HG02798 (cell line): ENCODE data around the gene NEUROG3.

Source experiments
- ATAC-seq: cut with Tn5 transposase; IDR thresholded peaks from one replicate; pipeline ENCODE4 v1.9.1; 2021; ENCODE audit warnings: mild to moderate bottlenecking; ENCODE audit not compliant: unreplicated experiment, poor library complexity

Gene NEUROG3

DNA sequence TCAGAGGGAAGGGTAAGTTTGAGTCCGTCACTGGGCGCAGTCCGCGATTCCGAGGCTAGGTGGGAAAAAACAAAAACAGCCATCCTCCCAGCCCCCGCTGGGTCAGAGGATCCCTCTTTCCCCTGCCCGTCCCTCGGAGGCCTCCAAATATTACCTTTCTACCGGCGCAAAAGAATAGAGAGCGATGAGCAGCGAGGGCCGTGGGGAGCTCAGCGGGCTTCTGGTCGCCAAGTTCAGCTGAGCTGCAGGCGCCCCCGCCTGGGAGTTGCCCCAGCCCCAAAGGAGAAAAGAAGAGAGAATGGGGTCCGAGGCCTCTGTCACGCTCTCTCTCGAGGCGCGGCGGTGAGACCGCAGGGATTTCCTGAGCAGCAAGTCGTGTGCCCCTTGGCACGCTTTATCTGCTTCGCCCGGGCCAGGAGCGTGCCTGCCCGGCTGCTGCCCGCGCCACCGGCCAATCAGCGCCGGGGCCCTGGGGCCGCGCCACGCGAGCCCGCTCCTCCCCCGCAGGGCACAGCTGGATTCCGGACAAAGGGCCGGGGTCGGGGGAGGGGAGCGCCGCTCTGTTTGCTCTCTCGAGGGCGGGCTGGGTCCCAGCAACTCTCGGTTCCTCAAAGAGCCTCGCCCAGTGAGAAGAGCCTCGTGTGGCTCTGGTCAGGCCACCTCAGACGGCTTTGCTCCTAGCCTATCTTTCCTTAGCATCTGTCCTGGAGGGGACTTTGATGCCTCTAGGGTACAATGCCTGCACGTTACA, at the start of gene NEUROG3:
TSS of gene NEUROG3 (minus strand) at position 367 of the 751 bp plus-strand sequence. CDS start 379 bp downstream, outside the sequence.
- ATAC-seq = peak; percentile 53

- ATAC-seq = no peak
Observed at GRCh38 chr10:69620625-69621024, 47.4 kb upstream of the NEUROG3 start.

DNA sequence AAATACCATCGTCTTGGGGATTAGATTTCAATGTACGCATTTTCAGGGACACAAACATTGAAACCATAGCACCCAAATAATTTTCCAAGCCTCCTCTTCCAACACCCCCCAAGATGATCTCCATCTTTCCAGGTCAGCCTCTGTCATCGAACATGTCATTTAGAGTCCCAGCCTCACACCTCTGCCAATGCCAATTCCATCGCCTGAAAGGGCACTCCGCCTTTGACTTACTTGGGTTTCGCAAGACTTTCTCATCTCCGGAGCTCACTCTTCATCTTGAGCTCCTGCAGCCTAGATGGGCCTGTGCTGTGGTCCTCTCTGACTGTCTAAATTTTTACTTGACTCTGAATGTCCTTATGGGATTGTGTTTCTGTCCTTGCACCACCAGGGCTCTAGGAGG, 46.4 kb upstream of the NEUROG3 start:
- ATAC-seq = no peak

DNA sequence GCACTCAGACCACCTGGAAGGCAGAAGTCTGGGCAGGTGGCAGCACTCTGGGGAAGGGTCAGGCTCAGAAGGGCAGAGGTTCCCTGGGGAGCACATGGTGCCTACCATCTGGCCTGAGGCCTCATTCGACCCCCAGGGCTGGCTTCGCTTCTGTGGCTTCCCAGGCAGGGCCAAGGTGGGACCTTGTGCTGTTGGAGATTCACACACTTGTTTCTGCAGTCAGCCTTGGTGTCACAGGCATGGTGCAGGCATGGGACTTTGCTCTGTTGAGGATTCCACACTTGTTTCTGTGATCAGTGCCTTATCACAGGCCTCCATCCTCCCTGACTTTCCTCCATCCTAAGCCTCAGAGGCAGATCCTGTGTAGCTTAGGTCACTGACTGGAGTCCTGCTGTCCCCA, 45.5 kb upstream of the NEUROG3 start:
- ATAC-seq = no peak

DNA sequence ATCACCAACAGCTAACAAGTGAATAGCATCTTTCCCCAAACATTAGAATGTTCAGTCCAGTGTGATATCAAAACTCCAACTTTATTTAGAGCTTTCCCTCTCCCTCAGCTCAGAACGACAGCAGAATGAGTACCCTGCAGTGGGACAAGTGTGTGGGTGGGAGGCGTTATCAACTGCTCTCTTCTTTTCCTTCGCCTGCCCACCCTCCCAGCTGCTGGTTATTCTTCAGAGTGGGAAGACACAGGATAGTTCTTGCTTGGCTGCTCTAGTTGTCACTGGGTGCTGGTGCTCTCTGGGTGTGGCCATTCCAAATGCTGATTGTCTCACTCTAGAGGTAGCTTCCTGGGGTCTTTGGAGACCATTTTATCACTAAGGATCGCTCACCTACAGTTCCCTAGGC, 43.1 kb upstream of the NEUROG3 start:
- no peak for ATAC-seq

DNA sequence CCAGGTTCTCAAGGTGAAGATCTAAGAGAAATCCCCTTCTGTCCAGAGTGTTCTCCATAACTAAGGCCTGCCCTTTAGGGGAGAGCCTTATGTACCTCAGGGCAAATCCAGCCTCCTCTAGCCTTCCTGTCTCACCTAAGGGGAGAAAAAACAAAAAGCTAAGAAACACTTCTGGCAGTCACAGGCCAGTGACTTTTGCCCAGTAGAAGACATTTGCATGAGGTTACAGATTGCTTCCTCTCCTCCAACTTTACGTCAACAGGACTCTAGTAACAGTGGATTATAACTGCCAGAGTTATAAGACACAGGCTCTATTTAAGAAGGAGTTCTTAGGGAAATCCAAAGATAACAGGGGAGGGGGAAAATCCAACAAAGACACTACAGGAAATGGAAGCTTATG, 40.9 kb upstream of the NEUROG3 start:
- no peak for ATAC-seq

DNA sequence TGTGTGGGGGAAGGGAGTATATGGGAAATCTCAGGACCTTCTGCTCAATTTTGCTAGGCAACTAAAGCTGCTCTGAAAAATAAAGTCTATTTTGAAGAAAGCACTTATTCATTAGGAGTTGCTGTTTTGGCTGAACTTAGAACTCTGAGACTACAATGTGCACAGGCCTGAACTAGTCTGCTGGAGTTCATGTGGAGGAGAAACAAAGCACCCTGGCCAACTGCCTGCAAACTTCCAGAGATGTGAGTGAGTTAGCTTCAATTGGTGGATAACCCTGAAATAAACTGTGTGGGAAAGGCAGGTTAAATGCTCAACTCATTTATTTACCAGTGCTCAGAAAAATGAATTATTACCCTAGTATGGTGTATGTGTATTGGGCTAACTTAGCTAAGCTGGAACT, 39.5 kb upstream of the NEUROG3 start:
- ATAC-seq = no peak

DNA sequence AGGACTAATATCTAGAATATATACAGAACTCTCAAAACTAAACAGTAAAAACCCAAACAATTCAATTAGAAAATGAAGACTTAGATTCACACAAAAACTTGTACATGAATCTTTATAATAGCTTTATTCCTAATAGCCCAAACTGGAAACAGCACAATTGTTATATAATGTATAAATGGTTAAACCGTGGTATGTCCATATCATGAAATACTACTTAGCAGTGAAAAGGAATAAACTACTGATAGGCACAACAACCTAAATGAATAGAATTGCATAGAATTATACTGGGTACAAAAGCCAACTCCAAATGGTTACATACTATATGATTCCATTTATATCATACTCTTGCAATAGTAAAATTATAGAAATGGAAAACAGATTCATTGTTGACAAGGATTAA, 35.9 kb upstream of the NEUROG3 start:
- no peak for ATAC-seq

GRCh38 chr10:69600761-69601330, 27.6 kb upstream of the NEUROG3 start:
- ATAC-seq = no peak

GRCh38 chr10:69588358-69588757, 15.1 kb upstream of the NEUROG3 start:
- no peak for ATAC-seq

- ATAC-seq = no peak
Observed at GRCh38 chr10:69584624-69585023, 11.4 kb upstream of the NEUROG3 start.

GRCh38 chr10:69583106-69583505, 9.9 kb upstream of the NEUROG3 start:
- ATAC-seq = no peak

DNA sequence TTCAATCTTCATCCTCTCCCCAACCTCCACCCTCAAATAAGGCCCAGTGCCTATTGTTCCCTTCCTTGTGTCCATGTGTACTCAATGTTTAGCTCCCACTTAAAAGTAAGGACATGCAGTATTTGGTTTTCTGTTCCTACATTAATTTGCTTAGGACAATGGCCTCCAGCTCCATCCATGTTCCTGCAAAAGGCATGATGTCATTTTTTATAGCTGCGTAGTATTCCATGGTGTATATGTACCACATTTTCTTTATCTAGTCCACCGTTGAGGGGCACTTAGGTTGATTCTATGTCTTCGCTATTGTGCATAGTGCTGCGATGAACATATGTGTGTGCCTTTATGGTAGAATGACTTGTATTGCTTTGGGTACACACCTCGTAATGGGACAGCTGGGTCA, 7.2 kb upstream of the NEUROG3 start:
- ATAC-seq = no peak

DNA sequence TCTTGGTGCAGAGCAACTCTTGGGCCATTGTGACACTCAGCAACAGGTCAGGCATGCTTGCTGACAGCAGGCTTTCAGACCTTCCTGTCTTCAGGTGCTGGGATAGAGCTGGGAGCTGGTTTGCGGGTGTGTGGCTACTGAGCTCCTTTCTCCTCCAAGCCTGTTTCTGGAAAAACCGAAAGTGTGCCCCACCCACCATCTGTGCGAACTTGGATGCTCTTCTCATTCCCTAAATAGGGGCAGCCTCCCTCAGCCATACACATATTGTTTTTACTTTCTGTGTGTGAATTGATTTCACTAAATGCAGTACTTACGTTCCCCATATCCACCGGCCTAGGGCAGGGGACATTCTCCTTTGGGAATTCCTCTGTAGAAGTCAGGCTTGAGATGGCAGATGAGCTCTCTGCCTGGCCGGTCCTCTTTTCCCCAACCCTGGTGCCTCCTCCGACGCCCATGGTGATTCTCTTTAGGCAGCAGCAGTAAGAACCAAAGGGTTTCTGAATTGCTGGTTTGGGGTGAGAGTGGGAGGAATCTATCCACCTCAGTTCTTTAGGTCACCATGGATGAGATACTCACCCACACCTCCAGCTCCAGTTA, 6.3 kb upstream of the NEUROG3 start:
- no peak for ATAC-seq

DNA sequence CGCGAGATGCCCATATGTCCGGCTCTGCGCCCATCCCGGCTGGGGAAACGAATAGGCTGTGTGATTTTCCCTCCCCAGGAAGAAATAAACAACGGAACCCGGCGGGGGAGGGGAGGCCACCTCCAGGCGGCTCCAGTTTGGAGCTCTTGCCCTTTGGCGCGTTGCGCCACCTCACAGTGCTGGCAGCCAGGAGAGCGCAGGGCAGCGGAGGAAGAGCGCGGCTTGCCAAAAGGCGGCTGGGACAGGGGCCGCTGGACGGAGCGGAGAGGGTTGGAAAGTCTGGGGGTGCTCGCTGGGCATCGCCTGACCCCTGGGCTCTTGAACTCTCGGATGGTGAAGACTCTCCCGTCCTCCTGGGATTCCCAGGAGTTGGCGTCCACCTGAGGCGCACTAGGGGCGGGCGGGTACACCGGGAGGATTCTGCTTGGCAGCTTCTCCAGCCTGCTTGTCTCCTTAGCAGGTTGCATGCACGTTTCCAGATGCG, 5.3 kb upstream of the NEUROG3 start:
- ATAC-seq = no peak

DNA sequence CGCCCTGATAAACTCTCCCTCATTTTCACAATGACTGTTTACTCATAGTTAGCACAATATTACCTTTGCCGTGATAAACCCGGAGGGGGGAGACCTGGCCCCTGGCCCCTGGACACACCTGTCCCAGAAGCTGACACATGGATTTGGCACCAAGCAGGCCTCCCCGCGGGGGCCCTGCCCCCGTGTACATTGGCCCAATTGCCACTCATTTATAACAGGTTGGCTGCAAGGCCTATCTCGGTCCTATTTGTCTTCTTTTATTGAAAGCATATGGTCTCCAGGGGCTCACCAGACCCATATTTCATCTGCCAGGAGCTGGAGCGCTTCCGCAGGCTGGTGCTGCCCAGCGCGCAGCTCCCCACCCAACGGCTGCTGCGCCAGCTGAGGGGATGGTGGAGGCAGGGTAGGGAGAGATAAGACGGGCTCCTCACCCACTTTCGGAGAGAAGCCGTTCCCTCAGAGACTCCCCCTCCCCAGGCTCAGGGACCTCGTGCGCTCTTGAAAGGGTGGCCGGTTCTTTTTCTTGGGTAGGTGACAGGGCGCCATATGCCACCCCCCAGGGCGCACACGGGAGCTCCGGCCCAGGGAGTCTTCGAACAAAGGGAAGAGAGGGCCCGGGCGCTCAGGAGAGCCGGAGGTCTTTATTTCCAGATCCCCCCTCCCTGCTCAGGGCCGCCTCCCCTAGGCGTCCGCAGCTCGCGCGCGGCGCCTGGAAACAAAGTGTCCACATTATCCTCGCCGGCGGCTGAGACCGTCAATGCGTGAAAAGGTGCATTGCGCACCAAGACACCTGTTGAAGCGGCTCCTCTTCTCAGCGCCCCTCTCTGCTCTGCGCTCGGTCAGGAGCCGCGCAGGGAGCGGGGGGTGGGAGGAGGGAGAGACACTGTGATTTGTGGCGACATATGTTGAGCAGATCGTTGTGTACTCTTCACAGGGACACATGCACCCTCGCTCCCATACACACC, 4.3 kb upstream of the NEUROG3 start:
- no peak for ATAC-seq

GRCh38 chr10:69576334-69577011, 3.3 kb upstream of the NEUROG3 start:
- ATAC-seq = no peak

DNA sequence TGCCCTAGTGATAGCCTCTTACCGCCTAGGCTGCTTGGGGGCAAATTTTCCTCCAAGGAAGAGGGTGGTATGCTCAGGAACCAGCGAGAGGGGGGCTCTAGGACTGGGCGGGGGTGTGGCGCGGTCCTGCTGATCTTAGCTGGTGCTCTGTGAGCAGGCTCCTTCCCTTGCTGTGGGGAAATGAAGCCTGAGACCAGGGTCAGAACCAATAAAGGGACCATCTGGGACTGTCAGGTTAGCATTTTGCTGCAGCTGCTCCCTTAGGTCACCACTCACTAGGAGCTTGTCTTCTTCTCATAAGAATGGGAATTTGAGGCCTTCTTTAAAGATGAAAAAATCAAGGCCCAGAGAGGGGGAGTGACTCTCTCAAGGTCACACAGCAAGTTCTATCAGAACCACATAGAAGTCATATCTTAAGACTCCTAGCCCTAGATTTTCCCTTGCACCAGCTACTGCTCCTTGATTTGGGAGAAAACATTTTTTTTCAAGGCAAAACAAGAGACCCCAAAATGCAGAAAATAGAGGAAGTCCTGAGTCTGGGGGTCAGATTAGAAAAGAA, 2.0 kb upstream of the NEUROG3 start:
- ATAC-seq = no peak

- ATAC-seq = no peak
Observed at GRCh38 chr10:69574571-69574978, 1.4 kb upstream of the NEUROG3 start.
